ENCODE results near the gene PYGB.
"Not testable (repeated sequence)": the region's sequence is repeated elsewhere in the genome, so short reads cannot be mapped to it uniquely, and the experiment has no call there.

Gene PYGB

DNA sequence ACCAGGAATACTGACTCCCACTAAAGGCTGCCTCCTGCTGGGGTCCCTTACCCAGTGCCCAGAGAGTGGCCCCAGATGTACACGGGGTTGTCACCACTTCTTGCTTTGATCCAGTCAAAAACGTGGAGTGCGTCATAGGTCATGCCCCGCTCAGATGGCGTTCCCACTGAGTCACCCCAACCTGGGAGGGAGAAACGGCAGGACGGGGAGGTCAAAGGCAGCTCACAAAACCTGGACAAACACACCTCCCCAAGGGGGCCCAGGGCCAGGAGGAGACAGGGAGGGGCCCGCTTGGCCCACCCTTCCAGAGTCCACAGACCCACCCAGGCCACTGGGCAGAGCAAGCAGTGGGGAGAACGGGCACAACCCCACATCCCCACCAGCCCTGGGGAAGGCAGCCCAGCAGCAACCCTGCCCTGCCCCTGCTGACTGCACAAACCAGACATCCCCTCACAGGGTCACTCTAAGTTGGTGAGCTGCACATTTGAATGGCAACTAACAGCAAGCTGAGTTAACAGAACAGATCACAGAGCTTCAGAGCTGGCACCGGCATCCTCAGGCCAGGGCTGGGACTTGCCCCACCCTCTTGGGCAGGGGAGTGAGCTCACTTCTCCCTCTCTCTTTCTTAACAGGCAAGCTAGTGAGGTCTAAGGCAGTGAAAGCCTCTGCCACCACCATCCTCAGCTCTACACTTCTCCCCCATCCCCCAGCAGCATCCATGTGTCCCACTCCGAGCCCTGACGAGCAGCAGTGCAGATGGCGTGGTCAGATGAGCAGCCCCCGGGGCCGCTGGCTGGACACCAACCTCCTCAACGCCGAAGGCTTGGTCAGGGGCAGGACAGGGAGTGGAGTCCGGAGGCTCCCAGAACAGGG is 61.7 kb downstream of the PYGB start:
- peak; percentile 56 to 89 for DNase-seq (ENCODE audit: low read depth in 2 of 2)
- H3K4me3 ChIP-seq (replicated peaks in 1 of 2; ENCODE audit: low read depth in 2 of 2, low read length in 2 of 2), result peak overlapping the region in 1 of 2 donors; percentile 9
- TF ChIP-seq, protein P1, sequence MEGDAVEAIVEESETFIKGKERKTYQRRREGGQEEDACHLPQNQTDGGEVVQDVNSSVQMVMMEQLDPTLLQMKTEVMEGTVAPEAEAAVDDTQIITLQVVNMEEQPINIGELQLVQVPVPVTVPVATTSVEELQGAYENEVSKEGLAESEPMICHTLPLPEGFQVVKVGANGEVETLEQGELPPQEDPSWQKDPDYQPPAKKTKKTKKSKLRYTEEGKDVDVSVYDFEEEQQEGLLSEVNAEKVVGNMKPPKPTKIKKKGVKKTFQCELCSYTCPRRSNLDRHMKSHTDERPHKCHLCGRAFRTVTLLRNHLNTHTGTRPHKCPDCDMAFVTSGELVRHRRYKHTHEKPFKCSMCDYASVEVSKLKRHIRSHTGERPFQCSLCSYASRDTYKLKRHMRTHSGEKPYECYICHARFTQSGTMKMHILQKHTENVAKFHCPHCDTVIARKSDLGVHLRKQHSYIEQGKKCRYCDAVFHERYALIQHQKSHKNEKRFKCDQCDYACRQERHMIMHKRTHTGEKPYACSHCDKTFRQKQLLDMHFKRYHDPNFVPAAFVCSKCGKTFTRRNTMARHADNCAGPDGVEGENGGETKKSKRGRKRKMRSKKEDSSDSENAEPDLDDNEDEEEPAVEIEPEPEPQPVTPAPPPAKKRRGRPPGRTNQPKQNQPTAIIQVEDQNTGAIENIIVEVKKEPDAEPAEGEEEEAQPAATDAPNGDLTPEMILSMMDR (IDR thresholded peaks at IDR 0.05; ENCODE audit: low read depth, low read length), result no peak

DNA sequence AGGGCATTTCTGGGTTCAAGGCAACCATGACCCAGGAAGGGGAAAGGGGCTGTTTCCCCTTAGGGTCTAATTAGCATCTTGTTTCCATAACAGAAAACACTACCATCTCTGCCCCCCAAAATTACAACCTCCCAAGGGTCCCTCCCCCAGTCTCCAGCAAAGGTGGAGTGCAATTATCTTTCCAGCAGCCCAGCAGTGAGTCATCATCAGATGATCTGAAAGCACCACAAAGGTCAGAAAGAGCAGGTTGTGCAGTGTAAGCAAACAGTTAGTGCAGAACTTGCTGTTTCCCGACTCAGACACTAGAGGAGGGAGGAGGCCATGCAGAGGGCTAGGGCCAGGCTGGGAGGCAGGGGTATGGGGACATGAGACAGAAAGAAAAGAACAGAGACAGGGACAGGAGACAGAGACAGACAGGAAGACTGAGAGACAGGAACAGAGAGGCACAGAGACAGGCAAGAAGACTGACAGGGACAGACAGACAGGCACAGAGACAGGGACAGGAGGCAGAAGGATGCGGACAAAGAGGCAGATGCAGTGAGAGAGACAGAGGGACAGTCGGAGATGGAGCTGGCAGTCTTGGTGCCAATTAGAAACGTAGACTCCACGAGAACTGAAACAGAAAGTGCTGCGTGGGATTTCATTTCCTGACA is 62.5 kb downstream of the PYGB start:
- DNase-seq (ENCODE audit: low read depth in 2 of 2), result peak; percentile 71 to 85
- H3K4me3 ChIP-seq (replicated peaks in 1 of 2; ENCODE audit: low read depth in 2 of 2, low read length in 2 of 2), result peak overlapping the region; percentile 9 to 15
- TF ChIP-seq, protein P1 (IDR thresholded peaks at IDR 0.05; ENCODE audit: low read depth, low read length), result peak; percentile 75

DNA sequence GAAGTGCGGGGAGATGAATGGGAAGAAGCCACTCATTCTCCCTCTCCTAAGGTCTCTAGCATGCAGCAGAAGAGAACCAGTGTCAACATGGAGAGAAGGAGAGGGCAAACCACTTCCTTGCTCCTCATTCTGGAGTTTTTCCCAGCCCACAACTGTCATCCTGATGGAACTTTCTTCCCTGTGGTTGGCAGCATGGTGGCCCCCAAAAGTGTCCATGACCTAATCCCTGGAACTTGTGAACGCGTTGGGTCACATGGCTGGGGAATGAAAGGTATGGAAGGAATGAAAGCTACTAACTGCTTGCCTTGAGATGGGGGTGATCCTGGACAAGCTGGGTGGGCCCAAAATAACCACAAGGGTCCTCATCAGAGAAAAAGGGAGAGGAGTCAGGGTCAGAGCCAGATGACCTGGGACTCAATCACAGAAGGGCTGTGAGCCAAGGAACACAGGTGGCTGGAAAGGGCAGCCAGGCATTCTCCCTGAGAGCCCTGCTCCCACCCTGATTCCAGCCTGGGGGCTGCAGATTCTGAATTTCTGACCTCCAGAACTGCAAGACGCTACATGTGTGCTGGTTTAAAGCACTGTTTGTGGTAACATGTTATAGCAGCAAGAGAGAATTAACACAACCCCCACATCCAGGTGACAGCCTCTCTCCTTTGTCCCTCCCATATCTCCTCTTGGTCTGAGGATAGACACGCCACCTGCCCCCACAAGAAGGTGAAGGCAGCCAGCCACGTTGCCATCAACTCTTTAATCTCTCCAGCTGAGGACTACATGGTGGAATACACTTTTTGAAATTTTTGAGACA is 63.2 kb downstream of the PYGB start:
- TF ChIP-seq, protein P1 (IDR thresholded peaks at IDR 0.05; ENCODE audit: low read depth, low read length), result no peak
- peak overlapping the region in 1 of 2 donors; percentile 7 for H3K4me3 ChIP-seq (replicated peaks in 1 of 2; ENCODE audit: low read depth in 2 of 2, low read length in 2 of 2)
- peak; percentile 51 to 63 for DNase-seq (ENCODE audit: low read depth in 2 of 2)

DNA sequence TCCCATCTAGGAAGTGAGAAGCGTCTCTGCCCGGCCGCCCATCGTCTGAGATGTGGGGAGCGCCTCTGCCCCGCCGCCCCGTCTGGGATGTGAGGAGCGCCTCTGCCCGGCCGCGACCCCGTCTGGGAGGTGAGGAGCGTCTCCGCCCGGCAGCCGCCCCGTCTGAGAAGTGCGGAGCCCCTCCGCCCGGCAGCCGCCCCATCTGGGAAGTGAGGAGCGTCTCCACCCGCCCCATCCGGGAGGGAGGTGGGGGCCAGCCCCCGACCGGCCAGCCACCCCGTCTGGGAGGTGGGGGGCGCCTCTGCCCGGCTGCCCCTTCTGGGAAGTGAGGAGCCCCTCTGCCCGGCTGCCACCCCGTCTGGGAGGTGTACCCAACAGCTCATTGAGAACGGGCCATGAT is 64.8 kb downstream of the PYGB start:
- H3K4me3 ChIP-seq (replicated peaks in 1 of 2; ENCODE audit: low read depth in 2 of 2, low read length in 2 of 2); DNase-seq (ENCODE audit: low read depth in 2 of 2): not testable (repeated sequence)

DNA sequence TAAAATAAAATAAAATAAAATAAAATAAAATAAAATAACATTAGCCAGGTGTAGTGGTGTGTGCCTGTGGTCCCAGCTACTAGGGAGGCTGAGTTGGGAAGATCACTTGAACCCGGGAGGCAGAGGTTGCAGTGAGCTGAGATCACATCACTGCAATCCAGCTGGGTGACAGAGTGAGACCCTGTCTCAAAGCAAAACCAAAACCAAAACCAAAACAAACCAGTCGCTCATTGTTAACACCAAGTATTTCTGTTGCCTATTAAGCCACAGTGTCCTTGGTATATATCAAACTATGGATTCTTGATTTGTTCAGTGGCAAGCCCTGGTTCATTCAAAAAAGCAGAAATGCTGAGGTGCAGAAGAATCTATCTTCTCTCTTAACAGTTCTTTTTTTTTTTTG is 65.7 kb downstream of the PYGB start:
- TF ChIP-seq, protein P1 (IDR thresholded peaks at IDR 0.05; ENCODE audit: low read depth, low read length), result no peak
- no peak overlapping the region for H3K4me3 ChIP-seq (replicated peaks in 1 of 2; ENCODE audit: low read depth in 2 of 2, low read length in 2 of 2)
- DNase-seq (ENCODE audit: low read depth in 2 of 2), result no peak

DNA sequence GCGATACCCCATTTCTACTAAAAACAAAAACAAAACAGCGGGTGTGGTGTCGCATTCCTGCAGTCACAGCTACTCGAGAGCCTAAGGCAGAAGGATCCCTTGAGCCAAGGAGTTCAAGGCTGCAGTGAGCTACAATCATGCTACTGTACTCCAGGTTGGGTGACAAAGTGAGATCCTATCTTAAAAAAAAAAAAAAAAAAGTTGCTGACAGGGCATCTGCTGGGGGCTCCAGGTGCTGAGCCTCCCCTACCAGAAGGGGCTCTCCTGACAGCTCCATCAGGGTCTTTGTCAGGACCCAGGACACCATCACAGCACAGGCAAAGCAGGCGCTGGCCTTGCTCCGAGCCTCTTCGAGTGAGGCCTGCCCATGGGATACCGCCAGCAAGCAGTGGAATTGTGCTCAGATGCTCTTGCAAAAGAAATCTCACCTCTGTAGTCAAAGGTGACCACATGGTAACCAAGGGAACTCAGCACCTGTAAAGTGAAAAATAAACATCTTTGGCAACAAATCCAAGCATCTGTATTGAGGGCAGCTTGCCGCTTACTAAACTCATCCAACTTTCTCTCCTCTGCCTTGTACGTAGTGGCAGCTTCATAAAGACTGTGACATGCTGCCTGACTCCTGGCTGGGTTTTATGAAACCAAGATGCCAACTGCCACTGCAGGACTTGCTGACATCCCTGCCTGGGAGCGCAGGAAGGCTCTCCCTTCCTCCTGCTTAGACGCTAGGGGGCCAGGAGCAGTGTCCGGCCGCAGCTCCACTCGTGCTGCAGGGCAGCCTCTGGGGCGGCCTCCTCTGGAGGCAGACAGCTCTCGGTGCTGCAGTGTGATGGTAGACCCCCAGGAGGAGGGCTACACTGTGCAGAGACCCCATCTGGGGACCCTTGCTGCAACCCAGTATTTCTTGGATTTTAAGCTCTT is 66.9 kb downstream of the PYGB start:
- TF ChIP-seq, protein P1 (IDR thresholded peaks at IDR 0.05; ENCODE audit: low read depth, low read length), result no peak
- DNase-seq (ENCODE audit: low read depth in 2 of 2), result no peak
- no peak overlapping the region for H3K4me3 ChIP-seq (replicated peaks in 1 of 2; ENCODE audit: low read depth in 2 of 2, low read length in 2 of 2)

Data from cardiac fibroblast (primary cell).